ENCODE results near the gene MARCHF10.

- TF ChIP-seq, protein P1, sequence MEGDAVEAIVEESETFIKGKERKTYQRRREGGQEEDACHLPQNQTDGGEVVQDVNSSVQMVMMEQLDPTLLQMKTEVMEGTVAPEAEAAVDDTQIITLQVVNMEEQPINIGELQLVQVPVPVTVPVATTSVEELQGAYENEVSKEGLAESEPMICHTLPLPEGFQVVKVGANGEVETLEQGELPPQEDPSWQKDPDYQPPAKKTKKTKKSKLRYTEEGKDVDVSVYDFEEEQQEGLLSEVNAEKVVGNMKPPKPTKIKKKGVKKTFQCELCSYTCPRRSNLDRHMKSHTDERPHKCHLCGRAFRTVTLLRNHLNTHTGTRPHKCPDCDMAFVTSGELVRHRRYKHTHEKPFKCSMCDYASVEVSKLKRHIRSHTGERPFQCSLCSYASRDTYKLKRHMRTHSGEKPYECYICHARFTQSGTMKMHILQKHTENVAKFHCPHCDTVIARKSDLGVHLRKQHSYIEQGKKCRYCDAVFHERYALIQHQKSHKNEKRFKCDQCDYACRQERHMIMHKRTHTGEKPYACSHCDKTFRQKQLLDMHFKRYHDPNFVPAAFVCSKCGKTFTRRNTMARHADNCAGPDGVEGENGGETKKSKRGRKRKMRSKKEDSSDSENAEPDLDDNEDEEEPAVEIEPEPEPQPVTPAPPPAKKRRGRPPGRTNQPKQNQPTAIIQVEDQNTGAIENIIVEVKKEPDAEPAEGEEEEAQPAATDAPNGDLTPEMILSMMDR (conservative IDR thresholded peaks at IDR 0.05; ENCODE audit: low read length), result no peak
- TF ChIP-seq EZH2phosphoT487 (IDR thresholded peaks at IDR 0.05; ENCODE audit: borderline replicate concordance, low read depth, low read length), result no peak
Measured at GRCh38 chr17:62716834-62717588, 91.1 kb downstream of the MARCHF10 start.
